ENCODE results near the gene NFIC.
"Not testable (repeated sequence)": the region's sequence is repeated elsewhere in the genome, so short reads cannot be mapped to it uniquely, and the experiment has no call there.

Gene NFIC

GRCh38 chr19:3345850-3346460 lies 20.4 kb upstream of the NFIC start:
- H3K4me3 ChIP-seq (replicated peaks; ENCODE audit: low read depth, low read length), result no peak overlapping the region
- no peak for DNase-seq (ENCODE audit: low read depth)
- no peak for TF ChIP-seq CTCF (IDR thresholded peaks at IDR 0.05; ENCODE audit: low read length, missing control alignments)

- H3K4me3 ChIP-seq (replicated peaks; ENCODE audit: low read depth, low read length), result no peak overlapping the region
- peak; percentile 79 for DNase-seq (ENCODE audit: low read depth)
- no peak for TF ChIP-seq CTCF (IDR thresholded peaks at IDR 0.05; ENCODE audit: low read length, missing control alignments)
Measured at GRCh38 chr19:3346677-3347353, 19.6 kb upstream of the NFIC start.

GRCh38 chr19:3348042-3348441 lies 18.3 kb upstream of the NFIC start:
- no peak for DNase-seq (ENCODE audit: low read depth)
- no peak overlapping the region for H3K4me3 ChIP-seq (replicated peaks; ENCODE audit: low read depth, low read length)
- no peak for TF ChIP-seq CTCF (IDR thresholded peaks at IDR 0.05; ENCODE audit: low read length, missing control alignments)

- not testable (repeated sequence) for H3K4me3 ChIP-seq (replicated peaks; ENCODE audit: low read depth, low read length); DNase-seq (ENCODE audit: low read depth)
Measured at GRCh38 chr19:3348469-3348868, 17.9 kb upstream of the NFIC start.

GRCh38 chr19:3350014-3350663 lies 16.2 kb upstream of the NFIC start:
- no peak for TF ChIP-seq CTCF (IDR thresholded peaks at IDR 0.05; ENCODE audit: low read length, missing control alignments)
- H3K4me3 ChIP-seq (replicated peaks; ENCODE audit: low read depth, low read length), result no peak overlapping the region
- no peak for DNase-seq (ENCODE audit: low read depth)

- TF ChIP-seq CTCF (IDR thresholded peaks at IDR 0.05; ENCODE audit: low read length, missing control alignments), result no peak
- H3K4me3 ChIP-seq (replicated peaks; ENCODE audit: low read depth, low read length), result no peak overlapping the region
- DNase-seq (ENCODE audit: low read depth), result no peak
Measured at GRCh38 chr19:3351702-3352447, 14.5 kb upstream of the NFIC start.

GRCh38 chr19:3353493-3353892 lies 12.9 kb upstream of the NFIC start:
- DNase-seq (ENCODE audit: low read depth), result no peak
- no peak for TF ChIP-seq CTCF (IDR thresholded peaks at IDR 0.05; ENCODE audit: low read length, missing control alignments)
- H3K4me3 ChIP-seq (replicated peaks; ENCODE audit: low read depth, low read length), result no peak overlapping the region

Measured in fibroblast of pulmonary artery (primary cell).